Testis (tissue), 3 donors: ENCODE measurements around the gene TOMM40. TPM values are rescaled to one million over a fixed set of nuclear protein-coding genes. Genes with fewer than 3 reads are reported as not detected.

Experiments
- DNase-seq: peaks from one replicate; pipeline ENCODE4 v3.0.0-alpha.2; 2019
- H3K27ac ChIP-seq, 2 donors: fragments of 200-600 bp; sonication (generic); one replicate each; pipeline ENCODE4 v1.5.1; 2019
- H3K27me3 ChIP-seq: fragments of 200-600 bp; sonication (generic); one replicate; pipeline ENCODE4 v1.5.1; 2019
- H3K36me3 ChIP-seq: fragments of 200-600 bp; sonication (generic); one replicate; pipeline ENCODE4 v1.5.1; 2017; ENCODE audit warnings: low read depth; ENCODE audit errors: missing control alignments
- H3K4me1 ChIP-seq: fragments of 200-600 bp; sonication (generic); one replicate; pipeline ENCODE4 v1.5.1; 2019
- H3K4me3 ChIP-seq, 2 donors: fragments of 200-600 bp; sonication (generic); one replicate each; pipeline ENCODE4 v1.5.1; 2017 to 2019
- H3K9me3 ChIP-seq: fragments of 200-600 bp; sonication (generic); one replicate; pipeline ENCODE4 v1.5.1; 2017
- POLR2A ChIP-seq: fragments of 450-650 bp; IDR thresholded peaks from one replicate; pipeline ENCODE4 v1.6.1; 2017; ENCODE audit warnings: antibody characterized with exemption, mild to moderate bottlenecking, moderate library complexity
- WGBS, 2 donors: methylation state at CpG; one replicate each; pipeline ENCODE4 v1.1.5; 2018; 5-methylcytosine and 5-hydroxymethylcytosine counted together
- intact Hi-C: fragments of 100-400 bp; cut with DNase I; formaldehyde crosslinking; loops from one replicate; pipeline ENCODE4 v1.15.1; 2023; ENCODE audit warnings: low total_unique reads
- polyA plus RNA-seq: library from polyadenylated mRNA; stranded (reverse); fragments of 350-450 nt; fragmentation: Illumina TruSeq; extraction: RNeasy Lipid Tissue Mini Kit (QIAGEN cat#74804); gene quantifications from one replicate; pipeline ENCODE4 v1.2.3, GENCODE V29; 2014; ENCODE audit warnings: low read depth, low replicate concordance; ENCODE audit not compliant: insufficient read depth
- total RNA-seq, 2 donors: library from RNA; depleted of rRNA; stranded (reverse); fragments of >200 nt; gene quantifications; one replicate each; pipeline ENCODE4 v1.2.3, GENCODE V29; 2016
- TF ChIP-seq, protein P1 (sequence below), 3 experiments: fragments of 450-650 bp in 2 of 3; fragments of 200-600 bp in 1 of 3; sonication (generic) in 1 of 3; IDR thresholded peaks; one replicate each; pipeline ENCODE4 v1.5.1; 2016 to 2019; ENCODE audit warnings: antibody characterized with exemption in 3 of 3, mild to moderate bottlenecking in 2 of 3, moderate library complexity in 1 of 3

Gene TOMM40
- total and polyA plus RNA-seq, 3 donors from 2014 or later, result 43.1 to 67.3 (median 54.7) TPM

DNA sequence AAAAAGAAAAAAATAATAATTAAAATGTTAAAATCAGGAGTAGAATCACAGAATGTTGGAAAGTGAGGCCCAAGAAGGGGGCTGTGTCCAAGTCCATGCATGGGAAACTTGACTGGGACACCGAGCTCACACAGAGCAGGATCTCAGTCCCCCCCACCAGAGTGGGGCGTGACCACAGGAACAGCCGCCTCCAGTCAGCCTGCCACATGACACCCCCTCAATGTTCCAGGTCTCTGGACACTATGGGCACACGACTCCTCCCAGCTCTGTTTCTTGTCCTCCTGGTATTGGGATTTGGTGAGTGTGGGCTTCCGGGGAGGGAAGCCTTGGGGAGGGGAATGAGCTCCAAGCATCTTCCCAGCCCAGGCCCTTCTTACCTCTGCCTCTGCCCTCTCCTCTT is 57.2 kb downstream of the TOMM40 start:
- Histone ChIP-seq H3K9me3 (no peaks in the 10 kb centered on the region), H3K27ac (no peak overlapping the region), H3K27me3 (no peaks in the 10 kb centered on the region), H3K36me3 (no peaks in the 10 kb centered on the region), H3K4me3 (no peak overlapping the region), H3K4me1 (peaks cover 18% of the 10 kb centered on the region)
- 63 to 80% methylated on average over 5 of the region's 5 CpGs for WGBS, 2 donors
- no peak for DNase-seq
- TF ChIP-seq, protein P1, sequence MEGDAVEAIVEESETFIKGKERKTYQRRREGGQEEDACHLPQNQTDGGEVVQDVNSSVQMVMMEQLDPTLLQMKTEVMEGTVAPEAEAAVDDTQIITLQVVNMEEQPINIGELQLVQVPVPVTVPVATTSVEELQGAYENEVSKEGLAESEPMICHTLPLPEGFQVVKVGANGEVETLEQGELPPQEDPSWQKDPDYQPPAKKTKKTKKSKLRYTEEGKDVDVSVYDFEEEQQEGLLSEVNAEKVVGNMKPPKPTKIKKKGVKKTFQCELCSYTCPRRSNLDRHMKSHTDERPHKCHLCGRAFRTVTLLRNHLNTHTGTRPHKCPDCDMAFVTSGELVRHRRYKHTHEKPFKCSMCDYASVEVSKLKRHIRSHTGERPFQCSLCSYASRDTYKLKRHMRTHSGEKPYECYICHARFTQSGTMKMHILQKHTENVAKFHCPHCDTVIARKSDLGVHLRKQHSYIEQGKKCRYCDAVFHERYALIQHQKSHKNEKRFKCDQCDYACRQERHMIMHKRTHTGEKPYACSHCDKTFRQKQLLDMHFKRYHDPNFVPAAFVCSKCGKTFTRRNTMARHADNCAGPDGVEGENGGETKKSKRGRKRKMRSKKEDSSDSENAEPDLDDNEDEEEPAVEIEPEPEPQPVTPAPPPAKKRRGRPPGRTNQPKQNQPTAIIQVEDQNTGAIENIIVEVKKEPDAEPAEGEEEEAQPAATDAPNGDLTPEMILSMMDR (IDR thresholded peaks at IDR 0.05), result no peak
- TF ChIP-seq POLR2A, result no peak
- intact Hi-C loops, result no loop called here

DNA sequence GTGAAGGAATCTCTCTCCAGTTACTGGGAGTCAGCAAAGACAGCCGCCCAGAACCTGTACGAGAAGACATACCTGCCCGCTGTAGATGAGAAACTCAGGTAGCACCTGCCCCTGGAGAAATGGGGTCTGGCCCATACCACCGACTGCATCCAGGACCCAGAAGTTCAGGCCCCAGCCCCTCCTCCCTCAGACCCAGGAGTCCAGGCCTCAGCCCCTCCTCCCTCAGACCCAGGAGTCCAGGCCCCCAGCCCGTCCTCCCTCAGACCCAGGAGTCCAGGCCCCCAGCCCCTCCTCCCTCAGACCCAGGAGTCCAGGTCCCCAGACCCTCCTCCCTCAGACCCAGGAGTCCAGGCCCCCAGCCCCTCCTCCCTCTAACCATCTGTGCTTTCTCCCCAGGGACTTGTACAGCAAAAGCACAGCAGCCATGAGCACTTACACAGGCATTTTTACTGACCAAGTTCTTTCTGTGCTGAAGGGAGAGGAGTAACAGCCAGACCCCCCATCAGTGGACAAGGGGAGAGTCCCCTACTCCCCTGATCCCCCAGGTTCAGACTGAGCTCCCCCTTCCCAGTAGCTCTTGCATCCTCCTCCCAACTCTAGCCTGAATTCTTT is 57.8 kb downstream of the TOMM40 start:
- Histone ChIP-seq H3K4me1 (peaks cover 18% of the 10 kb centered on the region), H3K27me3 (no peaks in the 10 kb centered on the region), H3K9me3 (no peaks in the 10 kb centered on the region), H3K27ac (no peak overlapping the region), H3K4me3 (no peak overlapping the region), H3K36me3 (no peaks in the 10 kb centered on the region)
- intact Hi-C loops, result no loop called here
- TF ChIP-seq, protein P1 (IDR thresholded peaks at IDR 0.05), result no peak
- no peak for TF ChIP-seq POLR2A
- 71% methylated on average over 5 of the region's 5 CpGs; no CpG with 5 or more reads in 1 of the 2 donors for WGBS, 2 donors
- DNase-seq, result no peak

DNA sequence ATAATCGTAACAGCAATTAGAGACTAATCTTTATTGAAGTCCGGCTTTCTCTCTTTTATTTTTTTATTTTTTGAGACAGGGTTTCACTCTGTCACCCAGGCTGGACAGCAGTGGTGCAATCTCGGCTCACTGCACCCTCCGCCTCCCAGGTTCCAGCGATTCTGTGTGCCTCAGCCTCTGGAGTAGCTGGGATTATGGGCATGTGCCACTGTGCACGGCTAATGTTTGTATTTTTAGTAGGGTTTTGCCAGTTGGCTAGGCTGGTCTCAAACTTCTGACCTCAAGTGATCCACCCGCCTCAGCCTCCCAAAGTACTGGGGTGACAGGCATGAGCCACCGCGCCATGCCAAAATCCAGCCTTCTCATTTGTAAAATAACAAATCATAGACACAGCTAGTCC is 58.5 kb downstream of the TOMM40 start:
- intact Hi-C loops, result no loop called here
- Histone ChIP-seq H3K27ac (peak overlapping the region in 1 of 2 donors; percentile 0), H3K4me3 (no peak overlapping the region), H3K36me3 (no peaks in the 10 kb centered on the region), H3K27me3 (no peaks in the 10 kb centered on the region), H3K9me3 (no peaks in the 10 kb centered on the region), H3K4me1 (peaks cover 24% of the 10 kb centered on the region)
- DNase-seq, result no peak
- 73 to 91% methylated on average over 9 of the region's 9 CpGs for WGBS, 2 donors
- TF ChIP-seq, protein P1 (IDR thresholded peaks at IDR 0.05), result no peak
- TF ChIP-seq POLR2A, result no peak

- Histone ChIP-seq H3K4me3 (no peak overlapping the region), H3K27ac (peak overlapping the region; percentile 1 to 37), H3K9me3 (no peaks in the 10 kb centered on the region), H3K27me3 (no peaks in the 10 kb centered on the region), H3K36me3 (no peaks in the 10 kb centered on the region), H3K4me1 (peaks cover 31% of the 10 kb centered on the region)
- DNase-seq, result peak; percentile 88
- intact Hi-C loops, result loop anchor here (5.0 kb wide), 1 partner anchor 49 kb away; no protein-coding TSS in a partner anchor
- TF ChIP-seq POLR2A, result no peak
- TF ChIP-seq, protein P1 (IDR thresholded peaks at IDR 0.05), result peak; percentile 90 to 98 (median 93)
- 55 to 56% methylated on average over 10 to 12 of the region's 13 CpGs for WGBS, 2 donors
Observed at GRCh38 chr19:44951179-44952159, 60.4 kb downstream of the TOMM40 start.

Other genes with a start within 250 kb of the TOMM40 start
- 10 to 100 TPM; 29.1 to 41.1 TPM for gene PVR, start 247.3 kb upstream of the TOMM40 start, total RNA-seq
- 31.9 TPM for gene PVR, start 247.3 kb upstream of the TOMM40 start, polyA plus RNA-seq
- gene CEACAM19, start 219.8 kb upstream of the TOMM40 start, total RNA-seq, result 10 to 100 TPM in 1 of 2 donors, 1 to 10 TPM in 1; 9.9 to 11.2 TPM
- gene CEACAM19, start 219.8 kb upstream of the TOMM40 start, polyA plus RNA-seq, result 14.7 TPM
- under 1 TPM in 1 of 2 donors, not detected in 1; 0.50 TPM for gene CEACAM16, start 192.1 kb upstream of the TOMM40 start, total RNA-seq
- gene CEACAM16, start 192.1 kb upstream of the TOMM40 start, polyA plus RNA-seq, result not detected
- gene BCL3, start 142.5 kb upstream of the TOMM40 start, total RNA-seq, result 10 to 100 TPM; 31.7 to 38.1 TPM
- gene BCL3, start 142.5 kb upstream of the TOMM40 start, polyA plus RNA-seq, result 15.5 TPM
- gene CBLC, start 113.4 kb upstream of the TOMM40 start, total RNA-seq, result 1 to 10 TPM; 4.9 to 6.9 TPM
- 1.9 TPM for gene CBLC, start 113.4 kb upstream of the TOMM40 start, polyA plus RNA-seq
- gene BCAM, start 82.2 kb upstream of the TOMM40 start, total RNA-seq, result 100 to 1,000 TPM in 1 of 2 donors, 10 to 100 TPM in 1; 67.8 to 128 TPM
- 113 TPM for gene BCAM, start 82.2 kb upstream of the TOMM40 start, polyA plus RNA-seq
- 100 to 1,000 TPM; 268 to 278 TPM for gene NECTIN2, start 45.0 kb upstream of the TOMM40 start, total RNA-seq
- 158 TPM for gene NECTIN2, start 45.0 kb upstream of the TOMM40 start, polyA plus RNA-seq
- 100 to 1,000 TPM; 215 to 494 TPM for gene APOE, start 14.5 kb downstream of the TOMM40 start, total RNA-seq
- gene APOE, start 14.5 kb downstream of the TOMM40 start, polyA plus RNA-seq, result 185 TPM
- 10 to 100 TPM in 1 of 2 donors, 1 to 10 TPM in 1; 9.4 to 43.9 TPM for gene APOC1, start 23.4 kb downstream of the TOMM40 start, total RNA-seq
- gene APOC1, start 23.4 kb downstream of the TOMM40 start, polyA plus RNA-seq, result 42.9 TPM
- not detected for gene APOC4, start 51.0 kb downstream of the TOMM40 start, total RNA-seq
- gene APOC4, start 51.0 kb downstream of the TOMM40 start, polyA plus RNA-seq, result not detected
- gene APOC2, start 54.8 kb downstream of the TOMM40 start, total RNA-seq, result 1 to 10 TPM; 1.1 to 1.2 TPM
- 2.9 TPM for gene APOC2, start 54.8 kb downstream of the TOMM40 start, polyA plus RNA-seq
- 100 to 1,000 TPM; 198 to 204 TPM for gene CLPTM1, start 64.1 kb downstream of the TOMM40 start, total RNA-seq
- gene CLPTM1, start 64.1 kb downstream of the TOMM40 start, polyA plus RNA-seq, result 179 TPM
- 1 to 10 TPM; 9.1 to 9.7 TPM for gene RELB, start 110.2 kb downstream of the TOMM40 start, total RNA-seq
- gene RELB, start 110.2 kb downstream of the TOMM40 start, polyA plus RNA-seq, result 10.1 TPM
- 100 to 1,000 TPM; 113 to 132 TPM for gene CLASRP, start 147.8 kb downstream of the TOMM40 start, total RNA-seq
- gene CLASRP, start 147.8 kb downstream of the TOMM40 start, polyA plus RNA-seq, result 76.1 TPM
- gene ZNF296, start 185.2 kb downstream of the TOMM40 start, total RNA-seq, result 1 to 10 TPM; 5.8 to 6.7 TPM
- 3.0 TPM for gene ZNF296, start 185.2 kb downstream of the TOMM40 start, polyA plus RNA-seq
- gene GEMIN7, start 188.0 kb downstream of the TOMM40 start, total RNA-seq, result 10 to 100 TPM in 1 of 2 donors, 1 to 10 TPM in 1; 7.6 to 13.5 TPM
- 9.7 TPM for gene GEMIN7, start 188.0 kb downstream of the TOMM40 start, polyA plus RNA-seq
- gene PPP1R37, start 201.9 kb downstream of the TOMM40 start, total RNA-seq, result 10 to 100 TPM; 82.5 to 83.0 TPM
- gene PPP1R37, start 201.9 kb downstream of the TOMM40 start, polyA plus RNA-seq, result 28.5 TPM